Measurements from ENCODE around the gene GPR119.

DNA sequence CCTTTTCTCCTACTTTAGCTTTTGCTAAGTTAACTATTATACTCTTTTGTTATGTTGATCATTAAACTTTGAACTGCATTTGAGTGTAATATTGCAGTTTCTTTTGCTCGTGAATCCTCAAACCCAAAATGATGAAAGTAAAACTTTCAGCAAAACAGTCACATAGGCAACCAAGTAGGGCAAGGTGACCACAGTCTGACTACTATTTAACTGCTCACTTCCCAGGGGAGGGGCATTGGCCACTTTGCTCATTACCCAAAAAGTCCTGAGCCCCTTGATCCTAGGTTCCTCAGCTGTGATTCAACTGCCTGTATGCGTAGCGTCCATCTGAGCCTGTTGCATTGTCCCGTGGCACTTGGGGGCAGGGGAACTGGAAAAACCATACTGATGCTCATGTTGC lies 33.3 kb upstream of the GPR119 start:
- TF ChIP-seq EZH2phosphoT487 (IDR thresholded peaks at IDR 0.05; ENCODE audit: insufficient read depth, low read depth) (no peak), EZH2 (IDR thresholded peaks at IDR 0.05; ENCODE audit: insufficient read depth, poor library complexity, severe bottlenecking) (no peak)

All from GM23248 (cell line).